Measurements from ENCODE around the gene ACER1.
"Not testable (repeated sequence)": the region's sequence is repeated elsewhere in the genome, so short reads cannot be mapped to it uniquely, and the experiment has no call there.

Gene ACER1

DNA sequence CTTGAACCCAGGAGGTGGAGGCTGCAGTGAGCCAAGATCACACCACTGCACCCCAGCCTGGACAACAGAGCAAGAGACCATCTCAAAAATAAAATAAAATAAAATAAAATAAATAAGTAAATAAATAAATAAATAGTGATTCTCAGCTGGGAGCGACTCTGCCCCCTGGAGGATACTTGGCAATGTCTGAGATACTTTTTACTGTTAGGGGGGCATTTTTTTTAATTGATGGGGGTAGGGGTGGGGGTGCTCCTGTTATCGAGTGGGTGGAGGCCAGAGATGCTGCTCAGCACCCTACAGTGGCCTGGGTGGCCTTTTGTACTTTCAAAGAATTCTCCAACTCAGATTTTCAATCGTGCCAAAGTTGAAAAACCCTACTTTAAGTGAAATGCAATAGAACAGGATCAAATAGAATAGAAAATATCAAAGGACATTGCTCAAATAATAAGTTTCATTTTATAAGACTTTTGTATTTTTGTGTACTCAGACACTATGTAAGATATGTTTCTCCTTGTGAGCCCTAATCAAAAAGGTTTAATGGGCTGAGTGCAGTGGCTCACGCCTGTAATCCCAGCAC is 20.8 kb upstream of the ACER1 start:
- H3K27ac ChIP-seq: no peak overlapping the region
- TF ChIP-seq, protein P1, sequence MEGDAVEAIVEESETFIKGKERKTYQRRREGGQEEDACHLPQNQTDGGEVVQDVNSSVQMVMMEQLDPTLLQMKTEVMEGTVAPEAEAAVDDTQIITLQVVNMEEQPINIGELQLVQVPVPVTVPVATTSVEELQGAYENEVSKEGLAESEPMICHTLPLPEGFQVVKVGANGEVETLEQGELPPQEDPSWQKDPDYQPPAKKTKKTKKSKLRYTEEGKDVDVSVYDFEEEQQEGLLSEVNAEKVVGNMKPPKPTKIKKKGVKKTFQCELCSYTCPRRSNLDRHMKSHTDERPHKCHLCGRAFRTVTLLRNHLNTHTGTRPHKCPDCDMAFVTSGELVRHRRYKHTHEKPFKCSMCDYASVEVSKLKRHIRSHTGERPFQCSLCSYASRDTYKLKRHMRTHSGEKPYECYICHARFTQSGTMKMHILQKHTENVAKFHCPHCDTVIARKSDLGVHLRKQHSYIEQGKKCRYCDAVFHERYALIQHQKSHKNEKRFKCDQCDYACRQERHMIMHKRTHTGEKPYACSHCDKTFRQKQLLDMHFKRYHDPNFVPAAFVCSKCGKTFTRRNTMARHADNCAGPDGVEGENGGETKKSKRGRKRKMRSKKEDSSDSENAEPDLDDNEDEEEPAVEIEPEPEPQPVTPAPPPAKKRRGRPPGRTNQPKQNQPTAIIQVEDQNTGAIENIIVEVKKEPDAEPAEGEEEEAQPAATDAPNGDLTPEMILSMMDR (IDR thresholded peaks at IDR 0.05): peak in 1 of 2 experiments; percentile 39
- DNase-seq: no peak
- H3K4me3 ChIP-seq: no peak overlapping the region
- H3K27me3 ChIP-seq: no peaks in the 10 kb centered on the region
- no peaks in the 10 kb centered on the region for H3K36me3 ChIP-seq
- intact Hi-C loops (cut with DNase I; ENCODE audit: low total_unique reads): loop anchor here (2.0 kb wide), 1 partner anchor 137 kb away; no protein-coding TSS in a partner anchor
- H3K9me3 ChIP-seq: no peaks in the 10 kb centered on the region
- no peaks in the 10 kb centered on the region for H3K4me1 ChIP-seq

DNA sequence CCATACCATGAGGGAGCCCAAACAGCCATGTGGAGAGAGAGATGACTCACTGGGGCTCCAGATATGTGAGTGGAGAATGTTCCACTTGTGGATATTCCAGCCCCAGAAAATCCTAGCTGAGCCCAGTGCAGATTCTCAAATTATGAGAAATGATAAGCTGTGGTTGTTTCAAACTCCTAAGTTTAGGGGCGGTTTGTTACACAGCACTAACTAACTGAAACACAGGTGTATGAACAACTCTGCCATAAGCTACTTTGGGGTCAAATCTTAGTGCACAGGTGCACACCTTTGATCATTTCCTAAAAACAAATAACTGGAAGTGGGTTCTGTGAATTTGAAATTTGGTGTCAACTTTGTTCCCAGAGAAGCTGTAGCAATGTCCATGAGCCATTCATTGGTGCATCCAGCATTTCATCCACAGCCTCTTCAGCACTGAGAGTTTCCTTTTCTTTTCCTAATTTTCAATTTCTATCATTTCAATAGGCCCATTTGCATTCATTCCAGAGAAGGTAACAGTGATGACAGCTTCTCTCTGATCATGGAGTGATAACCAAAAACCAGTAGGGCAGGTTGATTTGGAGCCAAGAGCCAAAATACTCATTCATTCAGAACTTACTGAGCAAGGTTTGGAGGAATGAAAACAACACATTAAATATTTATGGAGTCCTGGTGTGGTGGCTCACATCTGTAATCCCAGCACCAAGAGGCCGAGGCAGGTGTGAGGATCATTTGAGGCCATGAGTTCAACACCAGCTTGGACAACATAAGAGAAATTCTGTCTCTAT is 19.2 kb upstream of the ACER1 start:
- Histone ChIP-seq H3K36me3 (no peaks in the 10 kb centered on the region), H3K27ac (no peak overlapping the region), H3K4me3 (no peak overlapping the region), H3K4me1 (no peaks in the 10 kb centered on the region), H3K9me3 (no peaks in the 10 kb centered on the region), H3K27me3 (no peaks in the 10 kb centered on the region)
- intact Hi-C loops (cut with DNase I; ENCODE audit: low total_unique reads): no loop called here
- TF ChIP-seq, protein P1 (IDR thresholded peaks at IDR 0.05): no peak
- no peak for DNase-seq

DNA sequence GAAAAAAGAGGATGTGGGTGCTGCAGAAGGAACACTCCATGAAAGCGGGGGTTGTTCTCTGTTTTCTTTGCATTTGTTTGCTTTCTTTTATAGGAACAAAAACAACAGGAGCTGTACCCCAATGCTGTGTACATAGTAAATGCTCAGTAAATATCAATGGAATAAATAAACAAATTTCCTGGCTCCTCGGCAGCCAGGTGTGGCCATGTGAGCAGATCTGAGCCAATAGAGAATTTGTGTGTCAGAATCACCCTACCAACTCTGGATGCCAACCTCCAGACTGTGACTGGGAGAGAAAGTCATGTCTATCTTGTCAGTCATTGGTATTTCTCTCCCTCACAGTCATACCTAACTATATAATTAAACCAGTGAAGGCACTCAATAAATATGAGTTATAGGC is 17.3 kb upstream of the ACER1 start:
- no peaks in the 10 kb centered on the region for H3K9me3 ChIP-seq
- no peaks in the 10 kb centered on the region for H3K36me3 ChIP-seq
- no peak overlapping the region for H3K27ac ChIP-seq
- H3K4me1 ChIP-seq: no peaks in the 10 kb centered on the region
- H3K27me3 ChIP-seq: no peaks in the 10 kb centered on the region
- intact Hi-C loops (cut with DNase I; ENCODE audit: low total_unique reads): no loop called here
- DNase-seq: no peak
- H3K4me3 ChIP-seq: no peak overlapping the region
- TF ChIP-seq, protein P1 (IDR thresholded peaks at IDR 0.05): no peak

DNA sequence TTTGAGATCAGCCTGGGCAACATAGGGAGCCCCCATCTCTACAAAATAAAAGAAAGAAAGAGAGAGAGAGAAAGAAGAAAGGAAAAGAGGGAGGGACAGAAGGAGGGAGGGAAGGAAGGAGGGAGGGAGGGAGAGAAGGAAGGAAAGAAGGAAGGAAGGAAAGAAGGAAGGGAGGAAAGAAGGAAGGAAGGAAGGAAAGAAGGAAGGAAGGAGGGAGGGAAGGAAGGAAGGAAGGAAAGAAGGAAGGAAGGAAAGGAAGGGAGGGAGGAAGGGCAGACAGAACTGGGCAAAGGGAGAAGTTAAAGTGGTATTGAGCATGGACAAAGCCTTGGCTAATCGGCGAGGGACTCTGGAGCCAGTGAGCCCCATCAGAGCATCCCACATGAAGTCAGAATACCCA is 15.9 kb upstream of the ACER1 start:
- DNase-seq; H3K4me1 ChIP-seq; H3K9me3 ChIP-seq; H3K27ac ChIP-seq; H3K36me3 ChIP-seq; H3K27me3 ChIP-seq; intact Hi-C loops (cut with DNase I; ENCODE audit: low total_unique reads); H3K4me3 ChIP-seq: not testable (repeated sequence)

DNA sequence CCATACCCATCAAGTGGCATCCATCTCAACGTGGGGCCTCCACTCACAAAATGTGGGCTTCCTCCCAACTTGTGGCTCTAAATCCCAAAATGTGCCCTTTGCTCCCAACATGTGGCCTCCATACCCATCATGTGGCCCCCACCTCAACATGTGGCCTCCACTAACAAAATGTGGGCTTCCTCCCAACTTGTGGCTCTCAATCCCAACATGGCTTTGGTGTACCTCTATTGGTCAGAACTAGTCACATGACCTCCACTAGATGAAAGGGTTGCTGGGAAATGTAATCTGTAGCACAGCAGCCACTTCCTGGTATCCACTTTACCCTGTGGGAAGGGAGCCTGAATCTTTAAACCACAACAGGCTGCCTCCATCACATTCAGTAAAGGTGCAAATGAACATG is 10.1 kb upstream of the ACER1 start:
- no peak overlapping the region for H3K4me3 ChIP-seq
- TF ChIP-seq, protein P1 (IDR thresholded peaks at IDR 0.05): no peak
- H3K36me3 ChIP-seq: no peaks in the 10 kb centered on the region
- DNase-seq: no peak
- no peaks in the 10 kb centered on the region for H3K4me1 ChIP-seq
- H3K27ac ChIP-seq: no peak overlapping the region
- intact Hi-C loops (cut with DNase I; ENCODE audit: low total_unique reads): no loop called here
- peaks cover 0 to 14% of the 10 kb centered on the region in 2 donors for H3K27me3 ChIP-seq
- H3K9me3 ChIP-seq: no peaks in the 10 kb centered on the region

DNA sequence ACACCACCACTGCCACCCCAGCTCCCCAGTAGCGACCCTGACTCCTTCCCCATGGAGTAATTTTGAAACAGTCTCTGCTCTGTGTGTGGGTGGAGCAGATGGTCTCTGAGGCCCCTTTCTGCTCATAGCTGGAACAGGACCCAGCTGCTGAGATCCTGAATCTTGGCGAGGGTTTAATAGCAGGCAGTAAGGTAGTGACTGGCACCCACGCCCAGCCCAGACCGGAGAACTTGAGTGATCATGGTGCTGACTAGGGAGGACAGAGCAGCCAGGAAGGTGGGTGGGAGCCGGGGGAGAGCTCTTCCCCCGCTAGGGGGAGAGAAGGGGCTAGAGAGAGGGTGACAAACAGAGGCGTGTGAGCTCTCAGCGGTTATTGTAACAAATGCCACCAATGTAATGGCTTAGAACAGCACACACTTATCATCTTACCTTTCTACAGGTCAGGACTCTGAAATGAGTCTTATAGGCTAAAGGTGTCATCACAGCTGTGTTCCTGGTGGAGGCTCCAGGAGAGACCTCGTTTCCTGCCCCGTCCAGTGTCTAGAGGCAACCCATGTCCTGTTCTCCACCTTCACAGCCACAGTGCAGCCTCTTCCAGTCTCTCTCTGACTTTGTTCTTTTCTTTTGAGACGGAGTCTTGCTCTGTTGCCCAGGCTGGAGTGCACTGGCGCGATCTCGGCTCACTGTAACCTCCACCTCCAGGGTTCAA is 7.2 kb upstream of the ACER1 start:
- DNase-seq: no peak

More for the DNA sequence above, 7.2 kb upstream of the ACER1 start:
- H3K36me3 ChIP-seq: no peaks in the 10 kb centered on the region
- H3K4me3 ChIP-seq: no peak overlapping the region
- no peak overlapping the region for H3K27ac ChIP-seq
- TF ChIP-seq, protein P1 (IDR thresholded peaks at IDR 0.05): no peak
- intact Hi-C loops (cut with DNase I; ENCODE audit: low total_unique reads): no loop called here
- no peaks in the 10 kb centered on the region for H3K4me1 ChIP-seq
- H3K9me3 ChIP-seq: no peaks in the 10 kb centered on the region
- peaks cover 0 to 17% of the 10 kb centered on the region in 2 donors for H3K27me3 ChIP-seq

All from tibial artery (tissue), 4 donors.